K562 (cell line): ENCODE data around the gene CREB3L1.

Experiments used
- CTCF ChIP-seq, 3 experiments: IDR thresholded peaks in 2 of 3; conservative IDR thresholded peaks in 1 of 3; 2 replicates each; pipeline ENCODE4 v1.5.1; 2011 to 2012; ENCODE audit warnings: low read length in 3 of 3, mild to moderate bottlenecking in 3 of 3, control low read depth in 2 of 3, improper control_type of control experiment in 1 of 3, inconsistent platforms in 1 of 3, low read depth in 1 of 3, mixed read lengths in 1 of 3, moderate library complexity in 1 of 3; ENCODE audit not compliant: insufficient read depth in 2 of 3
- EGR1 ChIP-seq: fragments of 450-650 bp; conservative IDR thresholded peaks from 2 replicates; pipeline ENCODE4 v1.6.1; 2017; ENCODE audit warnings: mild to moderate bottlenecking
- GABPB2 ChIP-seq: fragments of 250-450 bp; sonication (Bioruptor Pico); conservative IDR thresholded peaks from 2 replicates; pipeline ENCODE4 v1.5.1; 2021; ENCODE audit warnings: mild to moderate bottlenecking
- IFI16 ChIP-seq: fragments of 250-450 bp; sonication (Bioruptor Pico); IDR thresholded peaks from 2 replicates; pipeline ENCODE4 v2.1.2; 2022; ENCODE audit warnings: mild to moderate bottlenecking, inconsistent platforms
- MAFG ChIP-seq: fragments of 450-650 bp; conservative IDR thresholded peaks from 2 replicates; pipeline ENCODE4 v1.6.1; 2016; ENCODE audit warnings: missing genetic modification characterization, missing compliant biosample characterization
- POLR2AphosphoS5 ChIP-seq: IDR thresholded peaks from 2 replicates; pipeline ENCODE4 v1.6.1; 2011; ENCODE audit warnings: mild to moderate bottlenecking, low read depth, low read length, moderate library complexity; ENCODE audit not compliant: control insufficient read depth, insufficient read depth
- SMC3 ChIP-seq: conservative IDR thresholded peaks from 2 replicates; pipeline ENCODE4 v1.6.1; 2011; ENCODE audit warnings: low read depth, low read length, improper control_type of control experiment; ENCODE audit not compliant: insufficient read depth
- ZNF280B ChIP-seq: fragments of 250-450 bp; sonication (Bioruptor Pico); IDR thresholded peaks from 2 replicates; pipeline ENCODE4 v1.5.1; 2021; ENCODE audit warnings: mild to moderate bottlenecking
- TF ChIP-seq, protein P1 (sequence below): sonication (generic); formaldehyde crosslinking; IDR thresholded peaks from 2 replicates; pipeline ENCODE4 v1.5.0; 2020; ENCODE audit warnings: missing genetic modification reagents

GRCh38 chr11:46240371-46240770 lies 37.1 kb upstream of the CREB3L1 start:
- no peak for TF ChIP-seq CTCF (IDR thresholded peaks at IDR 0.05 in 2 of 3, conservative IDR thresholded peaks at IDR 0.05 in 1 of 3; ENCODE audit: insufficient read depth in 2 of 3, low read depth in 1 of 3, low read length in 3 of 3)
- TF ChIP-seq IFI16, result no peak
- no peak for TF ChIP-seq POLR2AphosphoS5
- no peak for TF ChIP-seq ZNF280B (CRISPR knock-in tag)
- TF ChIP-seq SMC3, result no peak
- TF ChIP-seq EGR1, result no peak
- TF ChIP-seq, protein P1, sequence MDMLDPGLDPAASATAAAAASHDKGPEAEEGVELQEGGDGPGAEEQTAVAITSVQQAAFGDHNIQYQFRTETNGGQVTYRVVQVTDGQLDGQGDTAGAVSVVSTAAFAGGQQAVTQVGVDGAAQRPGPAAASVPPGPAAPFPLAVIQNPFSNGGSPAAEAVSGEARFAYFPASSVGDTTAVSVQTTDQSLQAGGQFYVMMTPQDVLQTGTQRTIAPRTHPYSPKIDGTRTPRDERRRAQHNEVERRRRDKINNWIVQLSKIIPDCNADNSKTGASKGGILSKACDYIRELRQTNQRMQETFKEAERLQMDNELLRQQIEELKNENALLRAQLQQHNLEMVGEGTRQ (CRISPR knock-in tag), result no peak
- TF ChIP-seq GABPB2, result no peak
- TF ChIP-seq MAFG (tag), result no peak
